Smooth muscle cell (in vitro differentiated cells): ENCODE data around the gene CGNL1. TPM values are rescaled to one million over a fixed set of nuclear protein-coding genes. Genes with fewer than 3 reads are reported as not detected.

ENCODE experiments used
- DNase-seq: peaks from one replicate; lab custom pipeline; 2025; ENCODE audit not compliant: unreplicated experiment; lab: John Stamatoyannopoulos, UW
- H2AFZ ChIP-seq: fragments of 200-600 bp; sonication (generic); 2 replicates; pipeline ENCODE4 v1.6.0; 2016; ENCODE audit warnings: antibody characterized with exemption, low read depth, mild to moderate bottlenecking
- H3F3A ChIP-seq: fragments of 200-600 bp; sonication (generic); 2 replicates; pipeline ENCODE4 v1.6.0; 2017; ENCODE audit warnings: antibody characterized with exemption, low read depth
- H3K27ac ChIP-seq: fragments of 200-600 bp; sonication (generic); 2 replicates; pipeline ENCODE4 v1.5.1; 2016; ENCODE audit warnings: low read depth, mild to moderate bottlenecking
- H3K27me3 ChIP-seq: fragments of 200-600 bp; sonication (generic); 2 replicates; pipeline ENCODE4 v1.6.1; 2016; ENCODE audit warnings: low read depth, mild to moderate bottlenecking
- H3K36me3 ChIP-seq: fragments of 200-600 bp; sonication (generic); 2 replicates; pipeline ENCODE4 v1.5.1; 2016; ENCODE audit warnings: low read depth
- H3K4me1 ChIP-seq: fragments of 200-600 bp; sonication (generic); 2 replicates; pipeline ENCODE4 v1.5.1; 2016; ENCODE audit warnings: low read depth
- H3K4me2 ChIP-seq: fragments of 200-600 bp; sonication (generic); 2 replicates; pipeline ENCODE4 v1.6.0; 2016; ENCODE audit warnings: mild to moderate bottlenecking
- H3K4me3 ChIP-seq: fragments of 200-600 bp; sonication (generic); 2 replicates; pipeline ENCODE4 v1.5.1; 2016; ENCODE audit warnings: mild to moderate bottlenecking
- H3K79me2 ChIP-seq: fragments of 200-600 bp; sonication (generic); 2 replicates; pipeline ENCODE4 v1.6.0; 2016; ENCODE audit warnings: low read depth, mild to moderate bottlenecking
- H3K9ac ChIP-seq: fragments of 200-600 bp; sonication (generic); 2 replicates; pipeline ENCODE4 v1.6.0; 2016; ENCODE audit warnings: low read depth
- H3K9me3 ChIP-seq: fragments of 200-600 bp; sonication (generic); replicated peaks from 2 replicates; pipeline ENCODE4 v1.5.1; 2016; ENCODE audit warnings: low read depth
- H4K20me1 ChIP-seq: fragments of 200-600 bp; sonication (generic); 2 replicates; pipeline ENCODE4 v1.6.0; 2016; ENCODE audit warnings: low read depth
- CTCF ChIP-seq: fragments of 200-600 bp; sonication (generic); IDR thresholded peaks from 2 replicates; pipeline ENCODE4 v1.5.1; 2017; ENCODE audit warnings: borderline replicate concordance, mild to moderate bottlenecking, antibody characterized with exemption; ENCODE audit not compliant: insufficient read depth, poor library complexity, severe bottlenecking
- WGBS: methylation state at CpG from one replicate; pipeline ENCODE4 v1.1.7; 2016; ENCODE audit warnings: low lambda C conversion rate; 5-methylcytosine and 5-hydroxymethylcytosine counted together
- polyA plus RNA-seq: library from polyadenylated mRNA; unstranded; fragments of >200 nt; fragmentation: Nextera tagmentation; extraction: Ambion mirVana; gene quantifications from 2 replicates; pipeline ENCODE4 v1.2.1, GENCODE V29; 2016
- total RNA-seq: library from RNA; depleted of rRNA; stranded (reverse); fragments of >200 nt; gene quantifications from 2 replicates; pipeline ENCODE4 v1.2.3, GENCODE V29; 2014

CGNL1 gene
- total and polyA plus RNA-seq, 2 experiments from 2014 or later: 4.2 to 9.5 TPM

- no peak for TF ChIP-seq CTCF
- Histone ChIP-seq H3K4me1 (no peaks in the 10 kb centered on the region), H3K4me2 (no peak overlapping the region), H3K27ac (no peak overlapping the region), H3K27me3 (no peaks in the 10 kb centered on the region), H3K79me2 (no peaks in the 10 kb centered on the region), H3K9me3 (no peaks in the 10 kb centered on the region), H3F3A (no peaks in the 10 kb centered on the region), H3K36me3 (no peaks in the 10 kb centered on the region), H3K9ac (no peak overlapping the region), H3K4me3 (no peak overlapping the region), H4K20me1 (no peaks in the 10 kb centered on the region), H2AFZ (no peak overlapping the region)
- no peak for DNase-seq
- 44% methylated on average over 11 of the region's 11 CpGs for WGBS
Measured at GRCh38 chr15:57562196-57562769, 186.0 kb downstream of the CGNL1 start.

- no peak overlapping the region for H3K9ac ChIP-seq
- no peaks in the 10 kb centered on the region for H3K79me2 ChIP-seq
- no peaks in the 10 kb centered on the region for H3K9me3 ChIP-seq
- H3K36me3 ChIP-seq: no peaks in the 10 kb centered on the region
- H3F3A ChIP-seq: no peaks in the 10 kb centered on the region
- H3K4me3 ChIP-seq: no peak overlapping the region
- no peak overlapping the region for H2AFZ ChIP-seq
- WGBS: 98% methylated on average over 6 of the region's 6 CpGs
- no peaks in the 10 kb centered on the region for H4K20me1 ChIP-seq
- no peak overlapping the region for H3K4me2 ChIP-seq
- H3K27ac ChIP-seq: no peak overlapping the region
- H3K27me3 ChIP-seq: no peaks in the 10 kb centered on the region
- H3K4me1 ChIP-seq: no peaks in the 10 kb centered on the region
- no peak for DNase-seq
- TF ChIP-seq CTCF: no peak
Measured at GRCh38 chr15:57563416-57563815, 187.1 kb downstream of the CGNL1 start.

GRCh38 chr15:57565311-57565710 lies 189.0 kb downstream of the CGNL1 start:
- Histone ChIP-seq H3K79me2 (no peaks in the 10 kb centered on the region), H3F3A (no peaks in the 10 kb centered on the region), H4K20me1 (no peaks in the 10 kb centered on the region), H3K27ac (no peak overlapping the region), H3K4me1 (no peaks in the 10 kb centered on the region), H3K9me3 (no peaks in the 10 kb centered on the region), H3K9ac (no peak overlapping the region), H3K4me3 (no peak overlapping the region), H2AFZ (no peak overlapping the region), H3K27me3 (no peaks in the 10 kb centered on the region), H3K4me2 (no peak overlapping the region), H3K36me3 (no peaks in the 10 kb centered on the region)
- no peak for DNase-seq
- WGBS: 83% methylated on average over 10 of the region's 10 CpGs
- no peak for TF ChIP-seq CTCF

- DNase-seq: no peak
Measured at GRCh38 chr15:57566834-57567233, 190.5 kb downstream of the CGNL1 start.

More at GRCh38 chr15:57566834-57567233, 190.5 kb downstream of the CGNL1 start:
- Histone ChIP-seq H3K4me3 (no peak overlapping the region), H3K79me2 (no peaks in the 10 kb centered on the region), H4K20me1 (no peaks in the 10 kb centered on the region), H3K4me1 (no peaks in the 10 kb centered on the region), H3K4me2 (no peak overlapping the region), H3K36me3 (no peaks in the 10 kb centered on the region), H3K27me3 (no peaks in the 10 kb centered on the region), H2AFZ (no peak overlapping the region), H3K9me3 (no peaks in the 10 kb centered on the region), H3K9ac (no peak overlapping the region), H3K27ac (no peak overlapping the region), H3F3A (no peaks in the 10 kb centered on the region)
- 48% methylated on average over 4 of the region's 4 CpGs for WGBS
- no peak for TF ChIP-seq CTCF
